Measurements from ENCODE around the gene PARD3. TPM values are rescaled to one million over a fixed set of nuclear protein-coding genes. Genes with fewer than 3 reads are reported as not detected.

Gene PARD3
- total and polyA plus RNA-seq, 2 experiments from 2014 or later, result 6.3 to 21.2 TPM

DNA sequence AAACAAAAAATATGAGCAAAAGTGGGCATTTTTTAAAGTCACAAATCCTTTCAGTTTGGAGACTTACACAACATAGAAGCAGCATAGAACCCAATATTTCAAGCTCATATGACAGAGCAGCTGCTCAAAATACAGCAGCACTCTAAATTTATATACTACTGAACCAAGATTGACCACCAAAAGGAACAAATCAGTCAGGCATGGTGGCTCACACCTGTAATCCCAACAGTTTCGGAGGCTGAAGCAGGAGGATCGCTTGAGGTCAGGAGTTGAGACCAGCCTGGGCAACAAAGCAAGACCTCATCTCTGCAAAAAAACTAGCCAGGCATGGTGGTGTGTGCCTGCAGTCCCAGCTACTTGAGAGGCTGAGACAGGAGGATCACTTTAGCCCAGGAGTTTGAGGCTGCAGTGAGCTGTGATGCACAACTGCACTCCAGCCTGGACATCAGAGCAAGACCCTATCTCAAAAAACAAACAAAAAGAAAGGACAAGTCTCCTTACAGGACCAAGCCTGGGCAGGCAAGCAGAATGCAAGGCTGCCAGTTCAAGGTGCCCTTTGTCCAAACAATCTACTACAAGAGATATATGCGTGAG, 40.0 kb downstream of the PARD3 start:
- Histone ChIP-seq H3K36me3 (ENCODE audit: low read depth) (no peaks in the 10 kb centered on the region), H3K4me3 (no peak overlapping the region), H3K79me2 (ENCODE audit: insufficient read depth) (peaks cover 70% of the 10 kb centered on the region), H3K9me3 (ENCODE audit: low read depth) (no peaks in the 10 kb centered on the region), H4K20me1 (ENCODE audit: insufficient read depth) (peaks cover 4% of the 10 kb centered on the region; the same call in 1 of the 2 replicates), H3K27ac (no peak overlapping the region), H3K4me1 (ENCODE audit: insufficient read depth) (peaks cover 7% of the 10 kb centered on the region), H3F3A (ENCODE audit: insufficient read depth) (no peaks in the 10 kb centered on the region), H3K9ac (no peak overlapping the region), H3K27me3 (replicated peaks; ENCODE audit: insufficient read depth) (no peaks in the 10 kb centered on the region), H3K4me2 (ENCODE audit: unreplicated experiment) (no peak overlapping the region), H3K9me2 (ENCODE audit: insufficient read depth) (no peaks in the 10 kb centered on the region), H2AFZ (no peak overlapping the region)
- in situ Hi-C loops (cut with MboI), result no loop called here
- no peak for DNase-seq
- 98 to 99% methylated on average over 3 of the region's 3 CpGs for WGBS, 2 experiments (ENCODE audit: low coverage in 1 of 2, low lambda C conversion rate in 2 of 2, missing lambda C conversion rate in 2 of 2)
- TF ChIP-seq EZH2 (IDR thresholded peaks at IDR 0.05; ENCODE audit: insufficient read depth, poor library complexity, severe bottlenecking), result no peak
- TF ChIP-seq EZH2phosphoT487 (IDR thresholded peaks at IDR 0.05; ENCODE audit: insufficient read depth, low read depth), result no peak

DNA sequence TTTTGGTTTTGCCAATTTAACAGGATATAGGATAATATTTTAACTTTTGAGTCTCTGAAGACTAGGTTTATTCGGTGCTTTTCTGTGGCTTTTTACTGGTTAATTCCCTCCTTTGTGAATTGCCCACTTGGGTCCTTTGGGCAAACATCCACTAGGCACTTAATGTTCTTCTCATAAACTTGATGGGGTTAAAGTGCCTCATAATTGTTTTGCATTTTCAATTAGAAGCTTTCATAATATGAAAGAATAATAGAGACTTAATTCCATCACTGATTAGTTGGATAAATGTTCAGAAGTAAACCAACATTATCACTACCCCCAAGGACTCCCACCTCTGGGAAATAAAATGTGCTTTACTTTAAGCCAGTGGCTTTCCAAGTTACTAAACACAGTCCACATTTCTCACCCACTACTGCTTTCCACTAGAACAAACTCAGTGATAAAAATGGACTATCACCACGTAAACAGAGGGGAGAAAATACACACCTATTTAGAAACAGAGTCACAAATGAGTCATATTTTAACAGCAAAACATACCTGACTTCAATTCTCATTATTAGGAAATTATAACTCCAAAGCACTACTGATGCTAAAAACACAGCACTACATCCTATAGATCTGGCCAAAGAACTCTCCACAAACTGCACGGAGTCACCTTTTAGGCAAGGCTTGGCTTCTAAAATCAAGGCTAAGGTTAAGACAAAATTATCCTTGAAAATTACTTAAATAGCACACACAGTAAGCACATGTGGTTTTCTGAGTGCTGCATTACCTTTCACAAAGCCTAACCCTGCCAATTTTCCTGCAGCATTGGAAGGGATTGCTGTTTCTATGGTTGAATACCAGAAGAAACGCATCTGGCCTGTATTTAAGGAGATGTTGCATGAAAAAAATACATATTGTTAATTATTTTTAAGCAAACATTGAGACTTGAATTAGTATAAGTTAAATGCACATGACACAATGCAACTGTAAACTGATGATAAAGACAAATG, 41.2 kb downstream of the PARD3 start:
- H3K9ac ChIP-seq, result no peak overlapping the region
- in situ Hi-C loops (cut with MboI), result no loop called here
- H4K20me1 ChIP-seq (ENCODE audit: insufficient read depth), result peaks cover 4% of the 10 kb centered on the region; the same call in 1 of the 2 replicates
- H3K36me3 ChIP-seq (ENCODE audit: low read depth), result no peaks in the 10 kb centered on the region
- no peak overlapping the region for H3K27ac ChIP-seq
- H3K27me3 ChIP-seq (replicated peaks; ENCODE audit: insufficient read depth), result no peaks in the 10 kb centered on the region
- no peak overlapping the region for H3K4me3 ChIP-seq
- peaks cover 75% of the 10 kb centered on the region for H3K79me2 ChIP-seq (ENCODE audit: insufficient read depth)
- TF ChIP-seq EZH2phosphoT487 (IDR thresholded peaks at IDR 0.05; ENCODE audit: insufficient read depth, low read depth) (no peak), EZH2 (IDR thresholded peaks at IDR 0.05; ENCODE audit: insufficient read depth, poor library complexity, severe bottlenecking) (no peak)
- no peaks in the 10 kb centered on the region for H3K9me2 ChIP-seq (ENCODE audit: insufficient read depth)
- no peaks in the 10 kb centered on the region for H3K9me3 ChIP-seq (ENCODE audit: low read depth)
- WGBS, 2 experiments (ENCODE audit: low coverage in 1 of 2, low lambda C conversion rate in 2 of 2, missing lambda C conversion rate in 2 of 2), result 94 to 96% methylated on average over 4 of the region's 4 CpGs
- no peaks in the 10 kb centered on the region for H3F3A ChIP-seq (ENCODE audit: insufficient read depth)
- H3K4me1 ChIP-seq (ENCODE audit: insufficient read depth), result peaks cover 5% of the 10 kb centered on the region
- H2AFZ ChIP-seq, result no peak overlapping the region
- no peak for DNase-seq
- H3K4me2 ChIP-seq (ENCODE audit: unreplicated experiment), result no peak overlapping the region

DNA sequence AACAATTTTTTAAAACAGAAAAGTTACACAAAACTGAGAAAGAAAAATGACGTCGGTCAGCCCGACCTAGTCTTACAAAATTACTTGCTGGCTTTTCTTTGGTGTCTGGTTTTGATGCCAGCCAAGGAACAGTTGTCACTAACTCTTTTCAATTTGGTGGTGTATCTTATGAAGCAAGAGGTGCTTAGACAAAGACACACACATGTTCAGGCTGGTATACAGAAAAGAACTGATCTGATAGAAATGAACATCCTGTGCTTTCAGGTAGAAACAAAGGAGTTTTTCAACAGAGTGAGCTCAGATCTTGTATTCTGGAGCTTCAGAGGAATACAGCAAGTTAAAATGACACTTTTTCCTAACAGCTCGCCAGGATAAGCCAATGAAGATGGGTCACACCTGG, 43.6 kb downstream of the PARD3 start:
- no peaks in the 10 kb centered on the region for H3K36me3 ChIP-seq (ENCODE audit: low read depth)
- H2AFZ ChIP-seq, result no peak overlapping the region
- H3K4me2 ChIP-seq (ENCODE audit: unreplicated experiment), result no peak overlapping the region
- H3K9me2 ChIP-seq (ENCODE audit: insufficient read depth), result no peaks in the 10 kb centered on the region
- no peak for TF ChIP-seq EZH2 (IDR thresholded peaks at IDR 0.05; ENCODE audit: insufficient read depth, poor library complexity, severe bottlenecking)
- no peak overlapping the region for H3K27ac ChIP-seq
- 68 to 82% methylated on average over 4 of the region's 4 CpGs for WGBS, 2 experiments (ENCODE audit: low coverage in 1 of 2, low lambda C conversion rate in 2 of 2, missing lambda C conversion rate in 2 of 2)
- no peak overlapping the region for H3K4me3 ChIP-seq
- no peaks in the 10 kb centered on the region for H3F3A ChIP-seq (ENCODE audit: insufficient read depth)
- H3K27me3 ChIP-seq (replicated peaks; ENCODE audit: insufficient read depth), result no peaks in the 10 kb centered on the region
- no peak for DNase-seq
- H3K4me1 ChIP-seq (ENCODE audit: insufficient read depth), result peaks cover 9% of the 10 kb centered on the region
- H4K20me1 ChIP-seq (ENCODE audit: insufficient read depth), result no peaks in the 10 kb centered on the region; the same call in 1 of the 2 replicates
- H3K9ac ChIP-seq, result no peak overlapping the region
- in situ Hi-C loops (cut with MboI), result no loop called here
- H3K9me3 ChIP-seq (ENCODE audit: low read depth), result no peaks in the 10 kb centered on the region
- H3K79me2 ChIP-seq (ENCODE audit: insufficient read depth), result peaks cover 77% of the 10 kb centered on the region

DNA sequence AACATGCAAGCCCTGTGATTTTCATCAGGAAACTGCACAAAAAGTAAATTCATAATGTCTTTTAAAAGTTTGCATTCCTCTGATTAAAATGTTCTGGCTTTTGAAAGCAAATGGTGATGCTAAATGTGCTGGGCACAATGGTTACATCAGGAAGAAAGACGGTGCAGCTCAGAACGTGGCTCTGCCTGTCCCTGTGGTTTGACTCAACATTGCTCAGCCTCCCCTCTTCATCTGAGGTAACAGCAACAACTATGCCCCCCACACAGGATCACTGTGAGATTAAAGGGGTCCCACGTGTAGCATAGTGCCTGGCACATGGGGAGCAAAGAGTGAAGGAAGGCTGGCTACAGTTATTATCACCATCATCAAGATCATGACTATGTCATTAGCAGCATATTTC, 44.0 kb downstream of the PARD3 start:
- Histone ChIP-seq H3K9me3 (ENCODE audit: low read depth) (no peaks in the 10 kb centered on the region), H3K4me1 (ENCODE audit: insufficient read depth) (peaks cover 11% of the 10 kb centered on the region), H3K9me2 (ENCODE audit: insufficient read depth) (no peaks in the 10 kb centered on the region), H3F3A (ENCODE audit: insufficient read depth) (no peaks in the 10 kb centered on the region), H3K27me3 (replicated peaks; ENCODE audit: insufficient read depth) (no peaks in the 10 kb centered on the region), H3K4me2 (ENCODE audit: unreplicated experiment) (no peak overlapping the region), H3K9ac (no peak overlapping the region), H4K20me1 (ENCODE audit: insufficient read depth) (no peaks in the 10 kb centered on the region; the same call in 1 of the 2 replicates), H2AFZ (no peak overlapping the region), H3K79me2 (ENCODE audit: insufficient read depth) (peaks cover 76% of the 10 kb centered on the region), H3K4me3 (no peak overlapping the region), H3K36me3 (ENCODE audit: low read depth) (no peaks in the 10 kb centered on the region), H3K27ac (no peak overlapping the region)
- 48 to 55% methylated on average over 3 of the region's 3 CpGs for WGBS, 2 experiments (ENCODE audit: low coverage in 1 of 2, low lambda C conversion rate in 2 of 2, missing lambda C conversion rate in 2 of 2)
- no peak for TF ChIP-seq EZH2phosphoT487 (IDR thresholded peaks at IDR 0.05; ENCODE audit: insufficient read depth, low read depth)
- in situ Hi-C loops (cut with MboI), result no loop called here
- no peak for DNase-seq
